ENCODE results near the gene GTF3C6. TPM values are rescaled to one million over a fixed set of nuclear protein-coding genes. Genes with fewer than 3 reads are reported as not detected.

GTF3C6 gene
- total and polyA plus RNA-seq, 2 of the 13 experiments (the other 11 are each of a cell fraction or from before 2014, with no cell fraction given), result 21.6 to 160 TPM

GRCh38 chr6:110938171-110938570 lies 20.3 kb upstream of the GTF3C6 start (continued):
- TF ChIP-seq GMEB1 (CRISPR knock-in tag; IDR thresholded peaks at IDR 0.05; ENCODE audit: borderline replicate concordance), result no peak

GRCh38 chr6:110939429-110940200 lies 18.9 kb upstream of the GTF3C6 start:
- Histone ChIP-seq H3K79me2 (ENCODE audit: insufficient read depth, low read length) (no peaks in the 10 kb centered on the region), H3K4me1 (ENCODE audit: insufficient read depth, low read length) (0 out of 2 replicates have a peak, but pooled peaks cover 7% of the 10 kb centered on the region), H3K9me3 (ENCODE audit: low read length) (no peaks in the 10 kb centered on the region), H2AFZ (ENCODE audit: low read length) (no peak overlapping the region), H3K36me3 (replicated peaks in 1 of 2; ENCODE audit: control insufficient read depth in 1 of 2, insufficient read depth in 2 of 2, low read length in 2 of 2) (no peaks in the 10 kb centered on the region), H3K27ac (ENCODE audit: extremely low read length, insufficient read depth, low read length) (no peak overlapping the region), H3K4me2 (ENCODE audit: low read depth, low read length) (no peak overlapping the region), H4K20me1 (ENCODE audit: insufficient read depth, low read length) (no peaks in the 10 kb centered on the region), H3K4me3 (replicated peaks in 1 of 3; ENCODE audit: insufficient read depth in 1 of 3, low read depth in 2 of 3, low read length in 3 of 3) (no peak overlapping the region), H3K9ac (ENCODE audit: insufficient read depth, low read depth, low read length) (no peak overlapping the region), H3K27me3 (ENCODE audit: control insufficient read depth in 1 of 2, insufficient read depth in 2 of 2, low read length in 2 of 2) (no peaks in the 10 kb centered on the region)
- intact Hi-C loops (cut with micrococcal nuclease; ENCODE audit: unreplicated experiment) (no loop called here), in situ Hi-C loops (cut with HindIII; ENCODE audit: extremely low pct_ligation_motif_present, low pct_unique_long_range_greater_than_20kb) (no loop called here)
- DNase-seq (ENCODE audit: low spot score), result no peak
- BruUV-seq (replicated peaks), result no TSS peak
- ChIA-PET POLR2A (no interaction called here), CTCF (ENCODE audit: low intra/inter-chr PET ratio, low total read pairs) (no interaction called here)
- no peak for FAIRE-seq
- no peak for ATAC-seq
- WGBS (ENCODE audit: low lambda C conversion rate), result 67% methylated on average over 8 of the region's 8 CpGs
- TF ChIP-seq SIN3A (IDR thresholded peaks at IDR 0.05; ENCODE audit: borderline replicate concordance, low read depth, low read length), result no peak
- no peak for TF ChIP-seq RELA (CRISPR knock-in tag; IDR thresholded peaks at IDR 0.05)
- TF ChIP-seq CHCHD3 (CRISPR knock-in tag; IDR thresholded peaks at IDR 0.05), result no peak
- no peak for TF ChIP-seq PHB2 (IDR thresholded peaks at IDR 0.05; ENCODE audit: partially characterized antibody)
- TF ChIP-seq WIZ (CRISPR knock-in tag; IDR thresholded peaks at IDR 0.05), result no peak
- no peak for TF ChIP-seq EED (CRISPR knock-in tag; IDR thresholded peaks at IDR 0.05)
- no peak for TF ChIP-seq ZSCAN9 (CRISPR knock-in tag; IDR thresholded peaks at IDR 0.05; ENCODE audit: borderline replicate concordance)
- TF ChIP-seq IKZF1 (IDR thresholded peaks at IDR 0.05), result no peak
